Activated naive CD4-positive, alpha-beta T cell treated with Interleukin-2 at 50 U/mL for 16 hours (primary cell): Measurements from ENCODE around the gene LCE2D.

Experiments used
- DNase-seq: peaks from one replicate; pipeline ENCODE4 v3.0.0-alpha.2; 2020

LCE2D gene

DNA sequence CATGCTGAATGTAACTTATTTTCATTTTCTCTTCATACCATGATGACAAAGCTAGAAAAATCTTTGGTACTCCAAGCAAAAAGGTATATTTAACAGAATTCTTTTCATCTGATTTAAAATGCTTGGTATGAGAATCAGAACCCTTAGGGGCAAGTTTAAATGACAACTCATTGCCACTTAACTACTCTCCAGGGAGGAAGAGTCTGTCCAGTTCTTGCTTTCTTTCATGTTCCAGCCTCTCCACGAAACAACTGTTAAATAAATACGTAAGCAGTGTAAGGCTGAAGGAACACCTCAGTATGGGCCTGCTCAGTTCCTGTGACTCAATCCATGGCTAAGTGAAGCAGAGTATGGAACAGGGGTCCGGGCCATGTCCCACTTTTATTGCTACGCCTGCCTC, 36.6 kb downstream of the LCE2D start:
- DNase-seq = no peak

GRCh38 chr1:152707860-152708259, 44.7 kb downstream of the LCE2D start, which contains the start of gene LCE4A:
TSS of gene LCE4A (plus strand) at chr1:152708160. CDS start at chr1:152709076, 916 bp downstream.
- no peak for DNase-seq
